OCI-LY7 (cell line): ENCODE results near the gene TMEM154. TPM values are rescaled to one million over a fixed set of nuclear protein-coding genes. Genes with fewer than 3 reads are reported as not detected.

ENCODE experiments used
- BruUV-seq: library from RNA; stranded (reverse); fragments of 400-500 nt; replicated peaks from 2 replicates; lab custom pipeline; 2021; lab: Mats Ljungman, UMichigan
- CTCF ChIA-PET: fragments of 300-600 bp; sonication (Branson Sonifier 250); formaldehyde crosslinking; loops from one replicate; lab custom pipeline; 2022; ENCODE audit warnings: antibody characterized with exemption; ENCODE audit not compliant: unreplicated experiment; lab: Charles Lee
- POLR2A ChIA-PET: fragments of 300-600 bp; sonication (Branson Sonifier 250); formaldehyde crosslinking; loops from one replicate; lab custom pipeline; 2022; ENCODE audit warnings: antibody characterized with exemption; lab: Charles Lee
- DNase-seq: peaks from one replicate; pipeline ENCODE4 v3.0.0-alpha.2; 2015; ENCODE audit warnings: low spot score
- H2AFZ ChIP-seq: fragments of 200-600 bp; sonication (generic), shearing (Covaris generic); 2 replicates; pipeline ENCODE4 v1.6.1; 2014; ENCODE audit warnings: mild to moderate bottlenecking, antibody characterized with exemption, low read length, moderate library complexity
- H3K27ac ChIP-seq: fragments of 200-600 bp; sonication (generic); 2 replicates; pipeline ENCODE4 v1.5.1; 2014; ENCODE audit warnings: mixed run types, low read depth, mild to moderate bottlenecking, moderate library complexity, low read length, inconsistent platforms; ENCODE audit not compliant: poor library complexity, severe bottlenecking
- H3K36me3 ChIP-seq: fragments of 200-600 bp; sonication (generic); 2 replicates; pipeline ENCODE4 v1.6.1; 2014; ENCODE audit warnings: mild to moderate bottlenecking, antibody characterized with exemption, low read length, moderate library complexity, mixed read lengths; ENCODE audit not compliant: insufficient read depth
- H3K4me1 ChIP-seq: fragments of 200-600 bp; sonication (generic); 2 replicates; pipeline ENCODE4 v1.5.1; 2014; ENCODE audit warnings: mild to moderate bottlenecking, low read length; ENCODE audit not compliant: insufficient read depth, poor library complexity, severe bottlenecking
- H3K4me2 ChIP-seq: fragments of 200-600 bp; sonication (generic); 2 replicates; pipeline ENCODE4 v1.6.1; 2014; ENCODE audit warnings: mild to moderate bottlenecking, low read length
- H3K4me3 ChIP-seq: fragments of 200-600 bp; sonication (generic); 2 replicates; pipeline ENCODE4 v1.5.1; 2014; ENCODE audit warnings: mild to moderate bottlenecking, low read depth, low read length; ENCODE audit not compliant: poor library complexity, severe bottlenecking
- H3K79me2 ChIP-seq: fragments of 200-600 bp; sonication (generic); 2 replicates; pipeline ENCODE4 v1.6.1; 2016; ENCODE audit warnings: low read depth, mild to moderate bottlenecking, low read length, moderate library complexity, mixed read lengths; ENCODE audit not compliant: insufficient read depth
- H3K9me2 ChIP-seq: fragments of 200-600 bp; sonication (generic); 2 replicates; pipeline ENCODE4 v1.6.1; 2016; ENCODE audit warnings: mild to moderate bottlenecking, low read length, mixed read lengths; ENCODE audit not compliant: insufficient read depth
- H3K9me3 ChIP-seq: fragments of 200-600 bp; sonication (generic); 2 replicates; pipeline ENCODE4 v1.6.1; 2014; ENCODE audit warnings: mild to moderate bottlenecking, mixed run types, low read length, mixed read lengths
- H4K20me1 ChIP-seq: fragments of 200-600 bp; sonication (generic); 2 replicates; pipeline ENCODE4 v1.6.1; 2014; ENCODE audit warnings: mild to moderate bottlenecking, antibody characterized with exemption, low read length, moderate library complexity, mixed read lengths; ENCODE audit not compliant: insufficient read depth
- EZH2phosphoT487 ChIP-seq: fragments of 200-600 bp; sonication (generic); IDR thresholded peaks from 2 replicates; pipeline ENCODE4 v1.6.1; 2018; ENCODE audit warnings: low read depth, borderline replicate concordance, mild to moderate bottlenecking, mixed run types, antibody characterized with exemption, low read length, moderate library complexity, mixed read lengths
- intact Hi-C: fragments of 100-400 bp; cut with micrococcal nuclease; formaldehyde crosslinking; loops from one replicate; pipeline ENCODE4 v1.10.0; 2022; ENCODE audit not compliant: unreplicated experiment
- total RNA-seq, 2 experiments: library from RNA; depleted of rRNA in 1 of 2; stranded (reverse); fragments of >200 nt in 1 of 2; shearing (Covaris generic) in 1 of 2; gene quantifications; 2 replicates each; pipeline ENCODE4 v1.2.3, GENCODE V29; 2014 to 2022
- TF ChIP-seq, protein P1 (sequence below): fragments of 200-600 bp; sonication (generic); conservative IDR thresholded peaks from 2 replicates; pipeline ENCODE4 v1.5.1; 2014; ENCODE audit warnings: mild to moderate bottlenecking, antibody characterized with exemption, low read length, moderate library complexity, mixed read lengths

TMEM154 gene
- total RNA-seq, 2 experiments from 2014 or later: 17.6 to 59.6 TPM

DNA sequence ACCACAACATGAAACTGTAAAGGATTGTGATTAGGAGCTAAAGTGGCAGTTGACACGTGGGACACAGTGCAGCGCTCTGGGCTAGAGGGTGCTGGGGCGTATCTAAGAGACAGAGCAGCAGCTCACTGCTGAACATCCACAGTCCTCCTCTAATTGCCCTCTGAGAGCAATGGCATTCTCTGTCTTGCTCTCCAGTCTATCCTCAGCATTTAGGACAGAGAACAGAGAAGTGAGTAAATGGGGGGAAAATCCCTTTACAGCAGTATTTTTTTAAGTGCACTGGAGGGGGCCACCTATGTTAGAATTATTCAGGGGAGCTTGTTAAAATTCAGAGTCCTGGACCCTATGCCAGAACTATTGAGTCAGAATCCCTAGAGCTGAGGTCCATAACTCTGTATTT is 4.2 kb upstream of the TMEM154 start:
- H3K9me3 ChIP-seq: no peaks in the 10 kb centered on the region
- intact Hi-C loops: no loop called here
- TF ChIP-seq, protein P1, sequence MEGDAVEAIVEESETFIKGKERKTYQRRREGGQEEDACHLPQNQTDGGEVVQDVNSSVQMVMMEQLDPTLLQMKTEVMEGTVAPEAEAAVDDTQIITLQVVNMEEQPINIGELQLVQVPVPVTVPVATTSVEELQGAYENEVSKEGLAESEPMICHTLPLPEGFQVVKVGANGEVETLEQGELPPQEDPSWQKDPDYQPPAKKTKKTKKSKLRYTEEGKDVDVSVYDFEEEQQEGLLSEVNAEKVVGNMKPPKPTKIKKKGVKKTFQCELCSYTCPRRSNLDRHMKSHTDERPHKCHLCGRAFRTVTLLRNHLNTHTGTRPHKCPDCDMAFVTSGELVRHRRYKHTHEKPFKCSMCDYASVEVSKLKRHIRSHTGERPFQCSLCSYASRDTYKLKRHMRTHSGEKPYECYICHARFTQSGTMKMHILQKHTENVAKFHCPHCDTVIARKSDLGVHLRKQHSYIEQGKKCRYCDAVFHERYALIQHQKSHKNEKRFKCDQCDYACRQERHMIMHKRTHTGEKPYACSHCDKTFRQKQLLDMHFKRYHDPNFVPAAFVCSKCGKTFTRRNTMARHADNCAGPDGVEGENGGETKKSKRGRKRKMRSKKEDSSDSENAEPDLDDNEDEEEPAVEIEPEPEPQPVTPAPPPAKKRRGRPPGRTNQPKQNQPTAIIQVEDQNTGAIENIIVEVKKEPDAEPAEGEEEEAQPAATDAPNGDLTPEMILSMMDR: no peak
- TF ChIP-seq EZH2phosphoT487: no peak
- BruUV-seq: no TSS peak
- ChIA-PET CTCF (no interaction called here), POLR2A (interaction anchor here (0.5 to 1.9 kb wide), 6 partner anchors 8 to 233 kb away, joined by 3 to 5 read pairs (median 4); no protein-coding TSS in a partner anchor)
- H3K4me3 ChIP-seq: no peak overlapping the region
- peaks cover 5% of the 10 kb centered on the region; the same call in 1 of the 2 replicates for H3K79me2 ChIP-seq
- no peak overlapping the region for H3K4me2 ChIP-seq
- H3K36me3 ChIP-seq: no peaks in the 10 kb centered on the region
- H3K27ac ChIP-seq: no peak overlapping the region
- H3K9me2 ChIP-seq: no peaks in the 10 kb centered on the region
- H2AFZ ChIP-seq: no peak overlapping the region
- no peaks in the 10 kb centered on the region for H4K20me1 ChIP-seq
- peak; percentile 38 for DNase-seq
- H3K4me1 ChIP-seq: peaks cover 41% of the 10 kb centered on the region

- no peak overlapping the region for H3K27ac ChIP-seq
- no peaks in the 10 kb centered on the region for H3K9me2 ChIP-seq
- no peak overlapping the region for H3K4me3 ChIP-seq
- no peaks in the 10 kb centered on the region for H4K20me1 ChIP-seq
- H2AFZ ChIP-seq: peak overlapping the region; percentile 87
- intact Hi-C loops: no loop called here
- no TSS peak for BruUV-seq
- H3K4me2 ChIP-seq: peak overlapping the region; percentile 82
- H3K9me3 ChIP-seq: no peaks in the 10 kb centered on the region
- peaks cover 58% of the 10 kb centered on the region for H3K4me1 ChIP-seq
- ChIA-PET POLR2A (interaction anchor here (0.6 to 15.7 kb wide), 7 partner anchors 16 to 181 kb away, joined by 3 to 249 read pairs (median 3); no protein-coding TSS in a partner anchor), CTCF (interaction anchor here (0.5 to 1.5 kb wide), 2 partner anchors 17 to 35 kb away, joined by 3 to 4 read pairs; no protein-coding TSS in a partner anchor)
- no peaks in the 10 kb centered on the region for H3K36me3 ChIP-seq
- no peak for DNase-seq
- peaks cover 19% of the 10 kb centered on the region; the same call in 1 of the 2 replicates for H3K79me2 ChIP-seq
- TF ChIP-seq, protein P1: no peak
- TF ChIP-seq EZH2phosphoT487: no peak
Observed at GRCh38 chr4:152682143-152682941, 2.5 kb upstream of the TMEM154 start.
